GM06990 (cell line): ENCODE measurements around the gene KCNH6.

ENCODE experiments used
- DNase-seq: peaks from one replicate; pipeline ENCODE4 v3.0.0-alpha.2; 2011; ENCODE audit not compliant: insufficient read length; ENCODE audit errors: extremely low read depth
- H3K27me3 ChIP-seq: replicated peaks from 2 replicates; pipeline ENCODE4 v1.6.0; 2011; ENCODE audit warnings: low read length; ENCODE audit not compliant: control insufficient read depth, insufficient read depth
- H3K36me3 ChIP-seq: 2 replicates; pipeline ENCODE4 v1.5.1; 2011; ENCODE audit warnings: low read length; ENCODE audit not compliant: control insufficient read depth, insufficient read depth
- H3K4me3 ChIP-seq: replicated peaks from 2 replicates; pipeline ENCODE4 v1.5.1; 2011; ENCODE audit warnings: low read depth, mild to moderate bottlenecking, control low read depth, low read length
- TF ChIP-seq, protein P1 (sequence below): IDR thresholded peaks from 2 replicates; pipeline ENCODE4 v1.5.1; 2011; ENCODE audit warnings: low read length, control low read depth, mild to moderate bottlenecking, inconsistent platforms; ENCODE audit not compliant: insufficient read depth, poor library complexity, severe bottlenecking

KCNH6 gene

DNA sequence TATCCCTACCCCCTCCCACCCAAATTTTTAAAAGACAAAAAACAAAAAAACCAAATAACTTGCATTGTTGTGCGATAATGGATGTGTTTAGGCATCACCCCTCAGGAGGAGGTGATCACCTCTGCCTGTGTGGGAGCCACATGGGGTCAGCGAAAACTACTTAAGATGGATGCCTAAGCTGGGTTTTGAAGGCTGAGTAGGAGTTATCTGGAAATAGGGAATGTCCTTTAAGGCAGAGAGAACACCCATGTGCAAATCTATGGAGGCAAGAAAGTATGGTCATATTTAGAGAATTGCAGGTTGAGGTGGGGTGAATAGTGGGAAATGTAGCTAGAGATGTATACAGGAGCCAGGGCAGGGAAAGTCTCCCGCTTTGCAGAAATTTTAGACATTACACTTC, 72.0 kb downstream of the KCNH6 start:
- Histone ChIP-seq H3K36me3 (peaks cover 11% of the 10 kb centered on the region), H3K27me3 (no peaks in the 10 kb centered on the region), H3K4me3 (no peak overlapping the region)
- DNase-seq = no peak
- TF ChIP-seq, protein P1, sequence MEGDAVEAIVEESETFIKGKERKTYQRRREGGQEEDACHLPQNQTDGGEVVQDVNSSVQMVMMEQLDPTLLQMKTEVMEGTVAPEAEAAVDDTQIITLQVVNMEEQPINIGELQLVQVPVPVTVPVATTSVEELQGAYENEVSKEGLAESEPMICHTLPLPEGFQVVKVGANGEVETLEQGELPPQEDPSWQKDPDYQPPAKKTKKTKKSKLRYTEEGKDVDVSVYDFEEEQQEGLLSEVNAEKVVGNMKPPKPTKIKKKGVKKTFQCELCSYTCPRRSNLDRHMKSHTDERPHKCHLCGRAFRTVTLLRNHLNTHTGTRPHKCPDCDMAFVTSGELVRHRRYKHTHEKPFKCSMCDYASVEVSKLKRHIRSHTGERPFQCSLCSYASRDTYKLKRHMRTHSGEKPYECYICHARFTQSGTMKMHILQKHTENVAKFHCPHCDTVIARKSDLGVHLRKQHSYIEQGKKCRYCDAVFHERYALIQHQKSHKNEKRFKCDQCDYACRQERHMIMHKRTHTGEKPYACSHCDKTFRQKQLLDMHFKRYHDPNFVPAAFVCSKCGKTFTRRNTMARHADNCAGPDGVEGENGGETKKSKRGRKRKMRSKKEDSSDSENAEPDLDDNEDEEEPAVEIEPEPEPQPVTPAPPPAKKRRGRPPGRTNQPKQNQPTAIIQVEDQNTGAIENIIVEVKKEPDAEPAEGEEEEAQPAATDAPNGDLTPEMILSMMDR = no peak
